DMS53 treated with DMSO at 0.1 percent for 48 hours (cell line): ENCODE data around the gene ZMYM4.

ENCODE experiments used
- DNase-seq: peaks from one replicate; lab custom pipeline; 2025; ENCODE audit not compliant: unreplicated experiment; lab: John Stamatoyannopoulos, UW

ZMYM4 gene

GRCh38 chr1:35398739-35399138 is 130.2 kb downstream of the ZMYM4 start:
- DNase-seq = no peak

- DNase-seq = no peak
Measured at GRCh38 chr1:35401049-35401448, 132.5 kb downstream of the ZMYM4 start.

GRCh38 chr1:35406103-35406502 is 137.6 kb downstream of the ZMYM4 start:
- peak; percentile 5 for DNase-seq

GRCh38 chr1:35407743-35408142 is 139.2 kb downstream of the ZMYM4 start:
- no peak for DNase-seq

GRCh38 chr1:35408925-35409324 is 140.4 kb downstream of the ZMYM4 start:
- no peak for DNase-seq

- DNase-seq = no peak
Measured at GRCh38 chr1:35426097-35426586, 157.6 kb downstream of the ZMYM4 start.

GRCh38 chr1:35428360-35428759 is 159.9 kb downstream of the ZMYM4 start:
- DNase-seq = no peak

- no peak for DNase-seq
Measured at GRCh38 chr1:35430762-35431161, 162.3 kb downstream of the ZMYM4 start.

- no peak for DNase-seq
Measured at GRCh38 chr1:35431173-35431599, 162.7 kb downstream of the ZMYM4 start.

- no peak for DNase-seq
Measured at GRCh38 chr1:35432231-35432630, 163.7 kb downstream of the ZMYM4 start.

GRCh38 chr1:35433714-35434113 is 165.2 kb downstream of the ZMYM4 start:
- no peak for DNase-seq

- DNase-seq = no peak
Measured at GRCh38 chr1:35434703-35435102, 166.2 kb downstream of the ZMYM4 start.

- no peak for DNase-seq
Measured at GRCh38 chr1:35436078-35436477, 167.6 kb downstream of the ZMYM4 start.

- no peak for DNase-seq
Measured at GRCh38 chr1:35437200-35437599, 168.7 kb downstream of the ZMYM4 start.

GRCh38 chr1:35439626-35440025 is 171.1 kb downstream of the ZMYM4 start:
- DNase-seq = no peak

GRCh38 chr1:35441926-35442579 is 173.5 kb downstream of the ZMYM4 start:
- no peak for DNase-seq

- no peak for DNase-seq
Measured at GRCh38 chr1:35442734-35443133, 174.2 kb downstream of the ZMYM4 start.

GRCh38 chr1:35443768-35444518 is 175.4 kb downstream of the ZMYM4 start:
- DNase-seq = no peak

GRCh38 chr1:35444519-35444774 is 175.9 kb downstream of the ZMYM4 start:
- DNase-seq = no peak

GRCh38 chr1:35447278-35447677 is 178.8 kb downstream of the ZMYM4 start:
- DNase-seq = no peak

- DNase-seq = no peak
Measured at GRCh38 chr1:35448344-35448801, 179.9 kb downstream of the ZMYM4 start.

- DNase-seq = no peak
Measured at GRCh38 chr1:35449334-35450008, 181.0 kb downstream of the ZMYM4 start.
